ENCODE measurements around the gene KRT33B.

GRCh38 chr17:41415411-41415810, 45.8 kb upstream of the KRT33B start:
- TF ChIP-seq CTCF (conservative IDR thresholded peaks at IDR 0.05 in 1 of 2, IDR thresholded peaks at IDR 0.05 in 1 of 2; ENCODE audit: low read depth in 1 of 2, low read length in 2 of 2) (no peak), EZH2 (IDR thresholded peaks at IDR 0.05; ENCODE audit: low read length, missing control alignments) (no peak)
